Measurements from ENCODE around the gene ELK4.
A peak's percentile ranks its signal among the peaks of the same experiment; 100 is the strongest.

ELK4 gene

DNA sequence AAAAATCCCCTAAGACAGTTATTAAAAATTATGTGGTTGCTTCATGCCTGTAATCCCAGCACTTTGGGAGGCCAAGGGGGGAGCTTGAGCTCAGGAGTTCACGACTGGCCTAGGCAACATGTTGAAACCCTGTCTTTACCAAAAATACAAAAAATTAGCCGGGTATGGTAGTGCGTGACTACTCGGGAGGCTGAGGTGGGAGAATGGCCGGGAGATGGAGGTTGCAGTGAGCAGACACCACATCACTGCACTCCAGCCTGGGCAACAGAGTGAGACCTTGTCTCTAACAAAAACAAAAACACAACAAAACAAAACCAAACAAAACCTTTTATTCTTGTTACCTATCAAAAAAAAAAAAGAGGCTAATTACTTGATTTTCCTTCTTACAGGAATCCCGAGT, 2.1 kb downstream of the ELK4 start:
- no peak for FAIRE-seq

DNA sequence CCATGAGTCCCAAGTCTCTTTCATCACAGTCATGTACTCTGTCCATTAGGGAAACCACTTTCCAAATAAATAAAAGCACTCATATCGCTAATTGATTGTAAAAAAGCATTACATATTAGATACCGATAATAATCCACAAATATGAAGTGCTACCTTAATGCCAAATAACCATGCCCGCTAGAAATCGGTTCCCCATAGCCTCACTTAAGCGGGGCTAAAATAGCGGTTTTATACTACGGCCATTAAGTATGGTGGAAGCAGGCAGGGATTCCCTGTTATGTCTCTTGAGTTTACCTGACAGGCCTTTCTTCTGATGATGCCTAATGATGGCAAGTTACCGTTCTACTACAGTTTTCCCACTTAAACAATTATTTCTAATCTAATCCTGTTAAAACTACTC, 3.9 kb downstream of the ELK4 start:
- no peak for FAIRE-seq

DNA sequence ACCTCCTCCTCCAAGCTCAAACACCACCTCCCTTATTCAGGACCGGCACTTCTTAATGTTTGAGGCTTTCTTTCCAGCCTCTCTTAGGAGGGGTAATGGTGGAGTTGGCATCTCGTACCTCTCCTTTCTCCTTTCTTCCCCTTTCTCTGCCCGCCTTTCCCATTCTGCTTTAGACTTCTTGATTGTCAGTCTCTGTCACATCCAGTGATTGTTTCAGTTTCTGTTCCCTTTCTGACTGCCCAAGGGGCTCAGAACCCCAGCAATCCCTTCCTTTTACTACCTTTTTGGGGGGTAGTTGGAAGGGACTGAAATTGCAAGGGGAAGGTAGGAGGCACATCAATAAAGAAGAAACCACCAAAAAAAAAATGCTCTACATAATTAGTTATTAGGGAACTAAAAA, 5.6 kb downstream of the ELK4 start:
- FAIRE-seq = no peak

DNA sequence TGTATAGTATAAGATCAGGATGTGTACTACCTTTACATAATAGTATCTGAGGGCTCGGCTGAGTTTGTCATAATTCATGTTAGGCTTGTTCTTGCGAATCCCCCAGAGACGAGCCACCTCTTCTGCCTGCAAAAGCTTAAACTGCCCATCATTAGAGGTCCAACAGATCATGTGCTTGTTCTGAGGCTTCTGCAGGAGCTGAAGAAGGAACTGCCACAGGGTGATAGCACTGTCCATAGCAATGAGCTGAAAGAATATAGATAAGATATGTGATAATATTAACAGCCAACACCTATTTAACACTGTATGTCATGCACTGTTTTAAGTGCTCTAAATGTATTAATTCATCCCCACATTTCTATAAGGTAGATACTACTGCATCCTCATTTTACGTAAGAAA, 8.2 kb downstream of the ELK4 start:
- no peak for FAIRE-seq

DNA sequence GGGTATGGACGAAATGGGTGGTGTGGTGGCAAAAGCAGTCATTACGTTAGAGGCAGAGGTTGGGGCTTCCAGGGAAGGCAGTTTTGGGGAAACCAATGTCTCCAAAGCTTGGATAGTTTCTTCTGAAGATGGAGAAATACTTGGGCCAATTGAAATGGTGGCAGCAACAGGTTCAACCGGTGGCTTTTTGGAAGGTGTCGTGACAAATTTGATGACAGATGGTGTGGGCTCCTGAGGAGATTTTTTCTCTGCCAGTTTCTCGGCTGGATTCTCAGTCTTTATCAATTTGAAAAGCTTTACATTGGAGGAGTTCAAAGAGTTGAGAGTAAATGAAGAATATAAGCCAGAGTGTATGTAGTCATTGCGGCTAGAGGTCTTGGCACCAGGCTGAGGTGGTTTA, 11.5 kb downstream of the ELK4 start:
- no peak for FAIRE-seq

DNA sequence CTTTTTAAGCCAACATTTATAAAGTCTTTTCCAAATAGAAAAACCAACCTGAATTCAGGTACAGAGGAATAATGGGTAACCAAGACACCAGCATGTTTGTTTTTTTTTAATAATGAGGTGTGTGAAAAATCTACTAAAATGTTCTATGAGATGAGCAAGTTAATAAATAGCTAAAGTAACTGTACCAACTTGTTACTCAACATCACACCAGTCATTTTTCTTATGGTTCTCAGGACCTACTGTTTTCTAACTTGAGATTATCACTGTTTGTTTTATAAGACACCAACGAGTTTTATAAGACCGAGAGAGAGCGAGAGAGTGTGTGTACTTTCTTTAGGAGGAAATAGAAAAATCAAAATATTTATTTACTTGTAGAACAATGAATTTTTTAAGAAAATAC, 12.4 kb downstream of the ELK4 start:
- FAIRE-seq = no peak

DNA sequence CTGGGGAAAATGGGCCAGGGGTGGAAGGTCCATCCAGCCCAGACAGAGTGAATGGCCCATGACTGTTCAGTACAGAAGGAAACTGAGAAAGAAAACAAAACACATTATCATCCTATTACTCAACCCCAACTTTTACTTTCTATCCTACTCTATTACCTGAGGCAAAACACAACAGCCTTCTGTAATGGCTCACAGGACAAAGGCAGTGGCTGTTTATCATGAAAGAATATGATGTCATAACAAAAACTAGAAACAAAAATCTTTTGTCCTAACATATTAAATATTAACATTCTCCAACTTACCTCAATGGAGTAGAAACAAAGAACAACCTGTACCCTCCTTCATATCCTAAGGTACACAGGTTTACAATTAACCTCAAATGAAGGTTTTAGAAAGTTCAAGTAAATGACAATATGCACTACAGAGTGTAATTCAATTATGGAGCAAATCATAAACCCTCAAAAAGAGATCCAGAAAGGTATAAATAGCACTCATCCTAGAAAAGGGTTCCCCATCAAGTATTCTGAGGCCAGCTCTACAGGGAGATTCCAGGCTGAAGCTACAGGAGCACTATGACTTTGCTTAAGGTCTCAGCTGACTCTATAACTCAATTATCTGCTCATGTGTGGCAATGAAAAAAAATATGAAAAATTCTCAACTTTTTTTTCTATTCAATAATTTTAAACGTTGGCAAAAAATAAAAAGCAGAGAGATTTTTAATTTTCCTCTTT, 15.1 kb downstream of the ELK4 start:
- FAIRE-seq = no peak

DNA sequence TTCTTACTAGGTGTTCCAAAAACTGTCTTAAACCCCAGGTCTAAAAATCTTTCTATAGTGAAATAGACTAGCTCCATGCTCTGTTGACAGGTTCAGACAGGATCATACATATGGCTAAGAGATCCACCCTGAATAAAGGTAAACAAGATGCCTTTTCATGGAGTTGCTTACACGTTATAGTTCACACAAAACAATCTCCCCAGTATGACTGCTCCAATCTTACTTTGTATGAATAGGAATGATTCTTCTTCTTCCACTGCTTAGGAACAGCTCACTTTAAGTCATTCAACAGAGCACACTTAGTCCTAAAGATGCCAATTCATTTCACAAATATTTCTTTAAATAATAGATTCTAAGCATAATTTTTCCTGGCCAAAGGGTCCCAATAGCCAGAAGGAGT, 16.0 kb downstream of the ELK4 start:
- FAIRE-seq = no peak

DNA sequence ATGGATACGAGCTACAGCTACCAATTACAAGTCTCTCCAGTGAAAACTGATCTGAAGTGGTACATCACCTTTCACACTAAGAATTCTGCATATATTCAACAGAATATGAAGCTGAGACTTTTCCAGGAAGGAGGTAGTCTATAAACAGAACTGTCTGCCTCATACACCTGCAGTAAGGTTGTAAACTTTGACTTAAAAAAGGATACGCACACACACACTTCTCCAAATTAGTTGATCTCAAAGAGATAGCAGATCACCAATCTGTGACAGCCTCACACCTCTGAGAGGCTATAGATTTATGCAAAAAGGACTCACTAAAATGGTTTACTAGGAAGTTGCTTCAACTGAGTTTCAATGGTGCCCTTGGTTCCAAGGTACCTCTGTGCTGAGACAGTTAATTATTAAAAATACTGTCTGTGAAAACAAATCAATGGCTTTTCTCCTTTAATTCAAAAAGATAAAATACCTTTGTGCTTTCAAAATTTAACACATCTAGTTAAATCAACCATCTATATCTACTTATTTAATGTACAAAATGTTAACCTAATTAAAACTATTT, 17.9 kb downstream of the ELK4 start:
- peak; percentile 22 for FAIRE-seq

DNA sequence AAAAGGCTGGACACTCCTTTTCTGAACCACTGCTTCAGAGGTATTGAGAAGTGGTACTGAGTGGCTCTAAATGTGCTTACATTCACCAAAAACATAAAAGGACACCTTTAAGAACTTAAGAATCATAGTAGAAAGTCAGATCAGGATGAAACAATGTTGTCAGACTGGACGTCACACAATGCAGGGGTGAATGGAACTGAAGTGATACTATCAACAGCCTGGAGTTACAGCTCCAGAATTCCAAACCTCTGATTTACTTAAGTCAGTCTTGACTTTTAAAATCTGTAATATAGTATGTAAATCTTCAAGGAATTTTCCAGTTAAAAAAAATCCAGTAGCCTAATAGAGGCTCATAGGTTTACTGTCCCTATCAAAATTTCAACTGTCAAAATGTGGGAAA, 19.3 kb downstream of the ELK4 start:
- FAIRE-seq = no peak

DNA sequence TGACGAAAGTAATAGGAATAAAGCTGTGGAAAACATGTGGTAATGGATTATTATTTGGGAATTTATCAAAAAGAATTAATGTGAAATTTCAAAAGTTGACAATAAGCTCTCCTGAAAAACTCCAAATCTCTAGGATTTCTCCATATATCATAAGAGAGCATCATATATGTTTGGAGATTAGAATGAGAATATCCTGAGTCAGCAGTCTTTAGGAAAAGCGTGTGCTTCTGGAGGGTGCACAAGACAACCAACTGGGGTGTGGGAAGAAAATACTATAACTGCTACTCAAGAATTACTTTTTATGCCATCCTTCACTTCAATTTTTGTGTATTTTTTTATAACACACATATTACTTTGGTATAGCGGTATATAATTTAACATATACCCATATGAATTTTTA, 19.7 kb downstream of the ELK4 start:
- FAIRE-seq = no peak

DNA sequence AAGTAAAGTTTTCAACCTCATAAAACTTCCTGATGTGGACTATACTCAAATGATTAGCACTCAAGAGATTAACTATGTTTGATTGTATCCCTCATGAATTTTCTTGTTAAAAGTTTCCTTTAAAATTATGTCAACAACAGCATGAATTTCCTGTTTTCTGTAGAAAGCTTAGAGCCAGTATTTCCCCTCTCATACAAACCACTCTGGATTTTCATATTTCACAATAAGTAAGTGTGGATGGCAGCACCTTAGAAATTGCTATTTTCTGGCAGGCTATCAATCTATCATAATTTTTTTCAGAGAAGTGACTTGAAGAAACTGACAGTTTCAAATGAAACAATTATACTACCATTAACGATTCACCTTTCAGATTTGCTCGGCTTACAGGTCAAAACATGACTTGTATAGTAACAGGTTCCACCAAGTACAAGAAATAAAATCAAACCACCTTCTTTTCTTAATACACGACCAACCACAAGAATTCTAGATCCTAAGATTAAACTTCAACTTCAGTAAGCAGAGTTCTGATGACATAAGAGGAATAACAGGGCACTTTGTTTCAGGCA, 20.8 kb downstream of the ELK4 start:
- FAIRE-seq = no peak

DNA sequence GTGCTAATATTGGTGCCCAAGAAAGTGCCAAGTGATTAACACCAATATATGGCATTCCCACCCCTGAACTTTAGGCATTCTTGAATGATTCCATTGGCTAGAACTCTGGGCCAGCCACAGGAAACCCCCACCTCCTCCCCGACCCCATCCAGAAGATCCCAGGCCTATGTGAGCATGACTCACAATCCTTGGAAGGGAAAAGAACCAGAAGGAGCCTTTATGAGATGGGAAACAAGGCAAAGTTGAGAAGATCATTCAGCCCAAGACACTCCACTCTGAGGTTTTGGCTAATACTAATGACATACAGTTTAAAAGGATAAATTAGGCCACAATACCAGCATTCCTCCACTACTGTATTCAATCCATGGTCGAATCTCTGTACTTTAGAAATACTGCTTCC, 21.8 kb downstream of the ELK4 start:
- no peak for FAIRE-seq

DNA sequence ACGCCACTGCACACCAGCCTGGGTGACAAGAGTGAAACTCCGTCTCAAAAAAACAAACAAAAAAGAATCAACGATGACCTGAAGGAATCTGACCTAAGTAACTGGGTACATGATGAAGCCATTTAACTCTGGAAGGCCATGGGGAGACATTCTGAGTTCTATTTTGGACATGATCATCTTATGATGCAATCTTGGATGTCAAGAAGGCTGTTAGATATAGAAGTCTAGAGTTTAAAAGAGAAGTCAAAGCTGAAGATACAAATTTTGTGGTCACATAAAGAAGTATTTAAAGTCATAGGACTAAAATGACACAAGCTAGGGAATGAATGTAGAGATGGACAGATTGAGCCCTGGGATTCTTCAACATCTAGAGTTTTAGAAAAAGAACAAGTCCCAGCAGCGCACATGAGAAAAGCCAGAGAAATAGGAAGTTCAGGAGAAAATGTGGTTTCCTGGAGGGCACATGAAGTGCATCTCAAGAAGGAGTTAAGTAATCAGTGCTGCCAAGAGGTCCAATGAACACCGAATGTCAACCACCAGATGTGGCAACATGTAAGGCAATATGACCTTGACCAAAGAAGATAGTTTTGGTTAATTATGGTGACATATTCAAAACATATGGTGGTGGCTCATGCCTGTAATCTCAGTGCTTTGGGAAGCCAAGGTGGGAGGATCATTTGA, 26.8 kb downstream of the ELK4 start:
- FAIRE-seq = no peak

DNA sequence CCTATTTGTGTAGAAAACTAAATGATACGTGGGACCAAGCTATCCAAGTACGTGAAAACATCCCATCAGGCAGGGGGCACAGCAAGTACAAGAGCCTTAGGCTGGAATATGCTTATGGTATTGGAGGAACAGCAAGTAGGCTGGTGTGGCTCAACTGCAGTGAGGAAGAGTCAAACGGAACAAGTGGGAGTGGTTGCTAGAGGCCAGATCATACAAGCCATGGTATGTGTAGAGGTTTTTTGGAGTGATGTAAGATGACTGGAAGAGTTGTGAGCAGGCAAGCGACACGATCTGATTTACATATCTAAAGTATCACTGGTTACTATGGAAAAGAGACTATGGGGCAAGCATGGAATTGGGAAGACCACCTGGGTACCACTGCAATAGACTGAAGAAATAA, 27.8 kb downstream of the ELK4 start:
- FAIRE-seq = no peak

DNA sequence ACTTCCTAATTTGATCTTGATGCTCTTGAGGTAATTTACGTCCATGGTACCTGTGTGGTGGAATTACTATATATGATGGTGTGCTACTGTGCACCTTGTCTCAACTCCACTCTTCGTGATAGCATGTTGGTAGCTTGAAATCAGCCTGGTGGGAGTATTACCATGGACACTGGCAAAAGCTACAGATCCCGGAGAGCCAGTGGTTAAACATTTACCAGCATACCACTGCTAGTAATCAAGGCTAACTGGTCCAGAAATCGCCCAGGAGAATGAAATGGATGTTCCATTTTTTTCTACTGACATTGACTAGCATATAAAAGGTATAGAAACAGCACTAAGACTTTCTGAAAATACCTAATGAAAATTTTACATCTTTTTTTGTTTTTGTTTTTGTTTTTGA, 30.6 kb downstream of the ELK4 start:
- no peak for FAIRE-seq

DNA sequence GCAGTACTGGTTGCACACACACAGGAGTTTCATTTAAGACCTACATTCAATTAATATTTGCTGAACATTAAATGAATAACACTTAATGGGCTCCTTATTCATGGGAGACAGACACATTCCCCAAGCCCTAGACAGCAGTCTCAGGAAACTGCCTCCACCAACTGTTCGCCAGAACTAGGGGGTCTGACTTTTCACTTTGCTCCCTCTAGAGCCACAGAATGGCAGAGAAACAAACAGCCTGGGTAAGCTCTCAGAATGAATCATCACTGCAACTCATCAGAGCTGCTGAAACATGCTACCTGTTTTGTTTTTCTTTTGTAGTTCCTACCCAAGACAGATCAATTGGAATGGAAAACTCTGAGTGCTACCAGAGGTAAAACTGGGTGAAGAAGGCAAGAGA, 31.7 kb downstream of the ELK4 start:
- FAIRE-seq = no peak

DNA sequence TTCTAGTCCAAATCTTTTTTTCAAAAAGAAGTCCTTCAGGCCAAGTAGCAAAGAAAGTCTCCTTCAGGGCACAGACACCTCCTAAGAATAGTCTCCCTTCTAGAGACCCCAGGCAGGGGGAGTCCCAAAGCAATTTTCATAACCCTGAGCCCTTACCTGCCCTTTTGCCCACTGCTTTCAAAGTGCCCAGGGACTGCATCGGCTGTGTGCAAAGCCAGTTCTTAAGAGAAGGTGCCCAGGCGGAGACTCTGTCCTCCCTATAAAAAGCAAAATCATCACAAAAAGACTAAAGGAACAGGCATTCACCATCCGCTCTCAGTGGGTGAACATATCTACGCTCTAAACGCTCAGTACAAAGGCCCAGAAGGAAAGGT, 32.2 kb downstream of the ELK4 start:
- no peak for FAIRE-seq

DNA sequence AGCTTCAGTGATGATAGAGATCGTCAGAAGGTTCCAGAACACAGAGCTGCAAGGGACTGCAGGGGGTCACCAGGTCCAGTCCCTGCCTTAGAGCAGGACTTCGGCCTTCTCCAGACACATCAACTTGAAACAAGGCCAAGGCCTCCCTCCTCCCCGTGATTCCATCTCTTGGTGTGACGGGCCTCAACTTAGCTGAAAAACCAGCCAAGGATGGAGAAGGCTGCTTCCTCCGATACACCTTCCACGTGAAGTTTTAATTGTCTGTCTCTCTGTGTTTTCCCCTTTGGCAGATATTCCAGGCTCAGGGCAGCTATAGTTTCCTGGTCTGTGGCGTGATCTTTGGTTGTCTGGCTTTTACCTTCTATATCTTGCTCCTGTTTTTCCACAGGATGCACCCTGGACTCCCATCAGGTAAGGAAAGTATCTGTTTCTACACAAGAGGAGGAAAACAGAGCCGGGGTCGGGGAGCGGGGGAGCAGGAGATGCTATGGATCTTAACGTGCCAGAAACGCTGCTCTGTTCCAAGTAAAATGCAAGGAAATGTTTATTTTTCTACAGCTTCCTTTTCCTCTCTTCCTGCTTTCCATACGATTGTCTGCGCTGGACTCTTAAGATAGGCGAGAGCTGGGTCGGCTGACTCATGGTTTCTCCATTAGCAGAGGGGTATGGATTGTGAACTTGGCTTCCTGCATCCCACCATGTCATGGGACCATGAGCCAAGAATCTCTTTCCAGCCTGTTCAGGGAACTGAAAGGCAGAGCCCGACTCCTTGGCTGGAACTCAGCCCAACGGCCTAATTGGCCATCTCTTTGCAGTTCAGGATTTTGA, 32.8 kb downstream of the ELK4 start:
- FAIRE-seq = no peak

DNA sequence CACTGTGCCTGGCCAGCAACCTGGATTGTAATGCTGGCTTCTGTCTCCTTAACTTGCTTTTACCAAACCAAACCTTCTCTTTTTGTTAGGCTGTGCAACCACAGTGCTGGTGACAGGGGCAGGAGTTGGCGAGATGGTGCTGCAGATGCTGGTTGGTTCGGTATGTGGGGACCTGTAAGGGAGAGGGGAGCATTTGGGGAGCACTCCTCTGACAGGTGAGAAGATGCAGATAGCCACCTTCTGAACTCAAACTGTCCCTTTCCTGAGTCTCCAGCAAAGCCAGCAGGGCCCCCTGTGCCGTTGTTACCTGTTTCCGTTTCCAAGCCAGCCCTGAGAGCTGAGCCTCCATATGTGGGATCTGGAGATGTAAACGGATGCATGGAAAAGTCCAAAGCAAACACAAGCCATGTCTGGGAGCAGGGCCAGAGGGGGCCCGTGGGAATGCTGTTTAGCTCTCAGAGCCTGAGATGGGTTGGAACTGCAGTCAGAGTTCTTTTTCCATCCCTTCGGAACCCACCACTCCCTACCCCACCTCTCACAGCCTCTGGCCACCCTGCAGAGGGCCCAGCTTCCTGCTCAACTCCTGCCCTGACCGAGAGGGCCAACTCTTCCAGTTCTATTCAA, 34.0 kb downstream of the ELK4 start:
- FAIRE-seq = no peak

DNA sequence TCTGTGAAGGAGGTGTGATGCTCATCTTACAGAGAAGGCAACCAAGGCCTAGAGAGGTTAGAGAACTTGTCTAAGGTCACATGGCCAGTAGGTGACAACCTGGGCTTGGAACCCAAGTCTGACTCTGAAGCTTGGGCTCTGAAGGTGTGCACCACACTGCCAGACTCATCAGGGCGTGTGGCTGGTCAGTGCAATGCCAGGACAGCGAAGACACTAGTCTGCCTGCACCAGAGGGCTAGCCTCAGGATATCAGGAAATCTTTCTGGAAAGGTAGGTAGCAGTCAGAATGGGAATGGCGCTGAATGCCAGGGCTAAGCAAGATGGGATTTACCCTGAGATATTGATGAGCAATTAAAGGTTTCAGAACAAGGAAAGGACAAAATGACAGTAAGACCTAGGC, 34.9 kb downstream of the ELK4 start:
- FAIRE-seq = no peak

DNA sequence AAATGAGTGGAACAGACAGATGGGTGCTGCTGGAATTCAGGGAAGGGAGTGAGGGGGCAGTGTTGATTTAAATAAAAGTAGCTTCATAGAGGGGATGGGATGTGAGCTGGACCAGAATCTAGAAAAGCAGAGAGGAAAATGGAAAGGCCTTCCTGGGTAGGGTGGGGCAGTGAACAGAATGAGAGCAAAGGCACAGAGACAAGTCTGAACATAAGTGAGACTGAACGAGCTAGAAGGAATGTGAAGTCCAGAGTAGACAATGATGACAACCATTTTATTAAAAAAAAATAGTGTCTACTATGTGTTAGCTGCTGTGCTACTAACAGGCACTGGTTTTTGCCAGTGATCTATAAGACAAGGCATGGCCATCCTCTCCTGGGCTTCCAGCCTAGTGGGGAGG, 36.0 kb downstream of the ELK4 start:
- no peak for FAIRE-seq

DNA sequence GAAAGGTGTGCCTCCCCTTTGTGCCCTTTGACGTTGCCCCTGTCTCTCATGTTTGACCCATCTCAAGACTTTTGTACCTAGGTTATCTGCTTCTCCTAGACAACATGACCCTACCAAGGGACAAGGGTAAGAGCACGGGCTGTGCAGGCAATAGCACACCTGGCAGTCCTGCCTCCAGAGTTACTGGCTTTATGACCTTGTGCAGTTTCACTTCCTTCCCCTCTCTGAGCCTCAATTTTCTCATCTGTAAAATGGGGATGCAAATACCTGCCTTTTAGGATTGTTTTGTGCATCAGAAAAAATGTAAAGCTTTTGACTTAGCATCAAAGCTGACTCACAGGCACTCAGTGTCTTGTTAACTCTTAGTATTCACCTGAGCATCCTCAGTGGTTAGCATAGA, 36.4 kb downstream of the ELK4 start:
- FAIRE-seq = no peak
